SJSA1 (cell line): Measurements from ENCODE around the gene CDK14. TPM values are rescaled to one million over a fixed set of nuclear protein-coding genes. Genes with fewer than 3 reads are reported as not detected.
A peak's percentile ranks its signal among the peaks of the same experiment; 100 is the strongest.

ENCODE experiments used
- DNase-seq, 2 experiments: peaks; one replicate each; pipeline ENCODE4 v3.0.0-alpha.2; 2015 to 2020; ENCODE audit warnings: low spot score in 2 of 2, low read depth in 1 of 2
- H3K27ac ChIP-seq: fragments of 250-450 bp; sonication (Bioruptor Pico); 2 replicates; pipeline ENCODE4 v1.5.1; 2020; ENCODE audit warnings: mild to moderate bottlenecking, moderate library complexity
- H3K27me3 ChIP-seq: fragments of 250-450 bp; sonication (Bioruptor Pico); replicated peaks from 2 replicates; pipeline ENCODE4 v1.5.1; 2020; ENCODE audit warnings: mild to moderate bottlenecking, moderate library complexity
- H3K36me3 ChIP-seq: fragments of 250-450 bp; sonication (Bioruptor Pico); 2 replicates; pipeline ENCODE4 v1.5.1; 2020; ENCODE audit warnings: mild to moderate bottlenecking
- H3K4me1 ChIP-seq: fragments of 250-450 bp; sonication (Bioruptor Pico); replicated peaks from 2 replicates; pipeline ENCODE4 v1.6.1; 2021; ENCODE audit warnings: mild to moderate bottlenecking
- H3K4me3 ChIP-seq: fragments of 250-450 bp; sonication (Bioruptor Pico); 2 replicates; pipeline ENCODE4 v1.5.1; 2020; ENCODE audit warnings: mild to moderate bottlenecking
- H3K9me3 ChIP-seq: fragments of 250-450 bp; sonication (Bioruptor Pico); replicated peaks from 2 replicates; pipeline ENCODE4 v1.5.1; 2020; ENCODE audit warnings: mild to moderate bottlenecking
- total RNA-seq: library from RNA; depleted of rRNA; stranded (reverse); fragments of >200 nt; shearing (Covaris generic); gene quantifications from 2 replicates; pipeline ENCODE4 v1.2.3, GENCODE V29; 2014

Gene CDK14
- total RNA-seq, 1 experiment from 2014 or later: 20.8 TPM

GRCh38 chr7:91005024-91005423, 408.9 kb downstream of the CDK14 start:
- Histone ChIP-seq H3K27ac (no peak overlapping the region), H3K4me1 (no peaks in the 10 kb centered on the region), H3K27me3 (no peaks in the 10 kb centered on the region), H3K4me3 (no peak overlapping the region), H3K9me3 (no peaks in the 10 kb centered on the region), H3K36me3 (no peaks in the 10 kb centered on the region)
- no peak for DNase-seq

GRCh38 chr7:91005841-91006240, 409.7 kb downstream of the CDK14 start:
- Histone ChIP-seq H3K4me1 (no peaks in the 10 kb centered on the region), H3K4me3 (no peak overlapping the region), H3K27ac (no peak overlapping the region), H3K36me3 (no peaks in the 10 kb centered on the region), H3K9me3 (no peaks in the 10 kb centered on the region), H3K27me3 (no peaks in the 10 kb centered on the region)
- DNase-seq: no peak

- Histone ChIP-seq H3K36me3 (no peaks in the 10 kb centered on the region), H3K27me3 (no peaks in the 10 kb centered on the region), H3K27ac (no peak overlapping the region), H3K9me3 (no peaks in the 10 kb centered on the region), H3K4me1 (no peaks in the 10 kb centered on the region), H3K4me3 (no peak overlapping the region)
- no peak for DNase-seq
Measured at GRCh38 chr7:91007371-91007770, 411.2 kb downstream of the CDK14 start.

GRCh38 chr7:91013078-91013477, 417.0 kb downstream of the CDK14 start:
- H3K27me3 ChIP-seq: no peaks in the 10 kb centered on the region
- H3K4me3 ChIP-seq: no peak overlapping the region
- no peak overlapping the region for H3K27ac ChIP-seq
- H3K9me3 ChIP-seq: no peaks in the 10 kb centered on the region
- DNase-seq: no peak
- no peaks in the 10 kb centered on the region for H3K36me3 ChIP-seq
- H3K4me1 ChIP-seq: no peaks in the 10 kb centered on the region

GRCh38 chr7:91019686-91020385, 423.7 kb downstream of the CDK14 start:
- no peak overlapping the region for H3K4me3 ChIP-seq
- no peaks in the 10 kb centered on the region for H3K4me1 ChIP-seq
- DNase-seq: no peak
- no peaks in the 10 kb centered on the region for H3K9me3 ChIP-seq
- H3K27ac ChIP-seq: no peak overlapping the region
- H3K36me3 ChIP-seq: no peaks in the 10 kb centered on the region
- H3K27me3 ChIP-seq: no peaks in the 10 kb centered on the region

- Histone ChIP-seq H3K27ac (no peak overlapping the region), H3K4me3 (no peak overlapping the region), H3K4me1 (no peaks in the 10 kb centered on the region), H3K27me3 (no peaks in the 10 kb centered on the region), H3K9me3 (no peaks in the 10 kb centered on the region), H3K36me3 (no peaks in the 10 kb centered on the region)
- no peak for DNase-seq
Measured at GRCh38 chr7:91020636-91021385, 424.7 kb downstream of the CDK14 start.

GRCh38 chr7:91021956-91022355, 425.8 kb downstream of the CDK14 start:
- H3K4me3 ChIP-seq: no peak overlapping the region
- no peaks in the 10 kb centered on the region for H3K9me3 ChIP-seq
- DNase-seq: no peak
- H3K27ac ChIP-seq: no peak overlapping the region
- no peaks in the 10 kb centered on the region for H3K4me1 ChIP-seq
- H3K36me3 ChIP-seq: no peaks in the 10 kb centered on the region
- no peaks in the 10 kb centered on the region for H3K27me3 ChIP-seq

- no peaks in the 10 kb centered on the region for H3K27me3 ChIP-seq
- H3K4me1 ChIP-seq: no peaks in the 10 kb centered on the region
- DNase-seq: no peak
- H3K27ac ChIP-seq: no peak overlapping the region
- H3K4me3 ChIP-seq: no peak overlapping the region
- no peaks in the 10 kb centered on the region for H3K36me3 ChIP-seq
- H3K9me3 ChIP-seq: no peaks in the 10 kb centered on the region
Measured at GRCh38 chr7:91025906-91026390, 429.8 kb downstream of the CDK14 start.

- DNase-seq: no peak
- Histone ChIP-seq H3K4me3 (no peak overlapping the region), H3K27me3 (no peaks in the 10 kb centered on the region), H3K36me3 (no peaks in the 10 kb centered on the region), H3K4me1 (no peaks in the 10 kb centered on the region), H3K27ac (no peak overlapping the region), H3K9me3 (no peaks in the 10 kb centered on the region)
Measured at GRCh38 chr7:91029688-91030087, 433.6 kb downstream of the CDK14 start.

- Histone ChIP-seq H3K9me3 (no peaks in the 10 kb centered on the region), H3K36me3 (no peaks in the 10 kb centered on the region), H3K27me3 (no peaks in the 10 kb centered on the region), H3K27ac (no peak overlapping the region), H3K4me3 (no peak overlapping the region), H3K4me1 (no peaks in the 10 kb centered on the region)
- no peak for DNase-seq
Measured at GRCh38 chr7:91030680-91031380, 434.7 kb downstream of the CDK14 start.

GRCh38 chr7:91031757-91032156, 435.6 kb downstream of the CDK14 start:
- no peak for DNase-seq
- Histone ChIP-seq H3K4me1 (no peaks in the 10 kb centered on the region), H3K9me3 (no peaks in the 10 kb centered on the region), H3K4me3 (no peak overlapping the region), H3K36me3 (no peaks in the 10 kb centered on the region), H3K27me3 (no peaks in the 10 kb centered on the region), H3K27ac (no peak overlapping the region)

- H3K9me3 ChIP-seq: no peaks in the 10 kb centered on the region
- H3K4me3 ChIP-seq: no peak overlapping the region
- H3K4me1 ChIP-seq: no peaks in the 10 kb centered on the region
- H3K27ac ChIP-seq: no peak overlapping the region
- no peaks in the 10 kb centered on the region for H3K27me3 ChIP-seq
- no peak for DNase-seq
- H3K36me3 ChIP-seq: no peaks in the 10 kb centered on the region
Measured at GRCh38 chr7:91033574-91033973, 437.5 kb downstream of the CDK14 start.

- H3K4me1 ChIP-seq: no peaks in the 10 kb centered on the region
- no peak overlapping the region for H3K27ac ChIP-seq
- no peaks in the 10 kb centered on the region for H3K9me3 ChIP-seq
- H3K27me3 ChIP-seq: no peaks in the 10 kb centered on the region
- H3K36me3 ChIP-seq: no peaks in the 10 kb centered on the region
- peak; percentile 31 to 44 for DNase-seq
- H3K4me3 ChIP-seq: no peak overlapping the region
Measured at GRCh38 chr7:91034459-91035368, 438.6 kb downstream of the CDK14 start.
